ENCODE measurements around the gene MLLT10.

DNA sequence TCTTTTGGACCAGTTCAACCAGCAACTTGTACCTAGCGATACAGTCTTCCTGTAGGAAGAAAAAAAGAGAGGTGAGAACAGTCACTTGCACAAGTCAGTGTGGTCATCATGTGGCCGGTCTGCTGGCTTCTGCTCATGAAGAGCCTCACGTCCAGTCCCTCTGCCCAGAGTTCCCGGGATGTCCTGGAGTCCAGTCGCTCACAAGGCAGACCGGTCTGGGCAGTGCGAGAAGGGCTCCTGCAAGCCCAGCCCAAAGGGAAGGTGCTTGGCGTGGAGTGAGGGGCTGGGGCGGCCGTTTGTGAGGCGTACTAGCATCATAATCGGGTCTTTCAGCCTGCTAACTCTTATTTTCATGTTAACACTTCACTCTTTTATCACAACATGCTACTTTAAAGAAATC lies 222.7 kb downstream of the MLLT10 start:
- no peak for TF ChIP-seq TAF1 (IDR thresholded peaks at IDR 0.05; ENCODE audit: borderline replicate concordance, low read depth, low read length)
- no peak for TF ChIP-seq POLR2A (IDR thresholded peaks at IDR 0.05; ENCODE audit: low read depth, low read length)
